Fibroblast of lung (primary cell): Measurements from ENCODE around the gene PAQR6. TPM values are rescaled to one million over a fixed set of nuclear protein-coding genes. Genes with fewer than 3 reads are reported as not detected.

ENCODE experiments used
- DNase-seq, 2 donors: peaks; one replicate each; pipeline versions ENCODE4 v3.0.0 to v3.0.0-alpha.2; 2010; ENCODE audit warnings: low read depth in 2 of 2
- H2AFZ ChIP-seq: 2 replicates; pipeline ENCODE4 v1.5.1; 2012; ENCODE audit warnings: low read length, control low read depth, inconsistent platforms
- H3K27ac ChIP-seq: 2 replicates; pipeline ENCODE4 v1.5.1; 2011; ENCODE audit warnings: low read length, control low read depth; ENCODE audit not compliant: insufficient read depth
- H3K27me3 ChIP-seq: 2 replicates; pipeline ENCODE4 v1.5.1; 2011; ENCODE audit warnings: mild to moderate bottlenecking, low read length; ENCODE audit not compliant: control insufficient read depth, insufficient read depth
- H3K36me3 ChIP-seq: 2 replicates; pipeline ENCODE4 v1.5.1; 2011; ENCODE audit warnings: low read length; ENCODE audit not compliant: control insufficient read depth, insufficient read depth
- H3K4me1 ChIP-seq: 2 replicates; pipeline ENCODE4 v1.5.1; 2011; ENCODE audit warnings: low read length; ENCODE audit not compliant: control insufficient read depth, insufficient read depth; ENCODE audit errors: extremely low read depth
- H3K4me2 ChIP-seq: 2 replicates; pipeline ENCODE4 v1.5.1; 2011; ENCODE audit warnings: low read length, control low read depth; ENCODE audit not compliant: insufficient read depth; ENCODE audit errors: extremely low read depth
- H3K4me3 ChIP-seq, 4 experiments: fragments of 200-600 bp in 1 of 4; sonication (generic) in 1 of 4; replicated peaks in 1 of 4; 2 replicates each; pipeline ENCODE4 v1.5.1; 2011 to 2016; ENCODE audit warnings: low read length in 4 of 4, low read depth in 3 of 4, mild to moderate bottlenecking in 3 of 4, control low read depth in 2 of 4, inconsistent platforms in 1 of 4, mixed read lengths in 1 of 4; ENCODE audit not compliant: insufficient read depth in 1 of 4; ENCODE audit errors: control extremely low read depth in 1 of 4
- H3K79me2 ChIP-seq: 2 replicates; pipeline ENCODE4 v1.5.1; 2012; ENCODE audit warnings: mild to moderate bottlenecking, low read length, inconsistent platforms; ENCODE audit not compliant: control insufficient read depth, insufficient read depth
- H3K9ac ChIP-seq: 2 replicates; pipeline ENCODE4 v1.5.1; 2011; ENCODE audit warnings: mild to moderate bottlenecking, low read length, control low read depth; ENCODE audit not compliant: insufficient read depth
- H3K9me3 ChIP-seq: 2 replicates; pipeline ENCODE4 v1.5.1; 2012; ENCODE audit warnings: low read depth, low read length; ENCODE audit not compliant: control insufficient read depth, insufficient read depth
- H4K20me1 ChIP-seq: 2 replicates; pipeline ENCODE4 v1.5.1; 2011; ENCODE audit warnings: low read length; ENCODE audit not compliant: control insufficient read depth, insufficient read depth; ENCODE audit errors: extremely low read depth
- CTCF ChIP-seq, 2 donors: IDR thresholded peaks in 1 of 2; conservative IDR thresholded peaks in 1 of 2; 1 replicate in 1 of 2; 2 replicates in 1 of 2; pipeline ENCODE4 v1.5.1; 2011 to 2012; ENCODE audit warnings: low read length in 2 of 2, control low read depth in 1 of 2, inconsistent platforms in 1 of 2, low read depth in 1 of 2, mild to moderate bottlenecking in 1 of 2
- EZH2 ChIP-seq: IDR thresholded peaks from 2 replicates; pipeline ENCODE4 v1.5.1; 2012; ENCODE audit warnings: low read length, control low read depth, mild to moderate bottlenecking; ENCODE audit errors: missing control alignments
- polyA plus RNA-seq, 2 donors: library from polyadenylated mRNA; depleted of rRNA in 1 of 2; stranded (reverse) in 1 of 2; unstranded in 1 of 2; fragments of >200 nt; gene quantifications; 2 replicates each; pipeline ENCODE4 v1.2.1, GENCODE V29; 2011 to 2012; ENCODE audit warnings: missing spikeins in 1 of 2
- total RNA-seq: library from RNA; depleted of rRNA; stranded (reverse); fragments of >200 nt; gene quantifications from 2 replicates; pipeline ENCODE4 v1.2.1, GENCODE V29; 2014

The PAQR6 gene
- total and polyA plus RNA-seq, 2 donors (not counting 1 experiment from before 2014, with no cell fraction given) = 0.17 to 0.33 TPM

- TF ChIP-seq CTCF (conservative IDR thresholded peaks at IDR 0.05 in 1 of 2, IDR thresholded peaks at IDR 0.05 in 1 of 2; ENCODE audit: low read depth in 1 of 2, low read length in 2 of 2) (no peak), EZH2 (no peak)
Measured at GRCh38 chr1:156195853-156196252, 52.0 kb downstream of the PAQR6 start.

GRCh38 chr1:156194300-156194652 lies 53.6 kb downstream of the PAQR6 start:
- H3K4me3 ChIP-seq = peak overlapping the region; percentile 85 to 99 (median 90)
- peak overlapping the region; percentile 87 for H3K27ac ChIP-seq
- H3K36me3 ChIP-seq = no peaks in the 10 kb centered on the region
- peak overlapping the region; percentile 100 for H3K4me2 ChIP-seq
- H4K20me1 ChIP-seq = no peaks in the 10 kb centered on the region
- peak overlapping the region; percentile 58 for H2AFZ ChIP-seq
- no peaks in the 10 kb centered on the region for H3K9me3 ChIP-seq
- no peaks in the 10 kb centered on the region for H3K27me3 ChIP-seq
- H3K79me2 ChIP-seq = peaks cover 46% of the 10 kb centered on the region
- no peak for DNase-seq
- no peak for TF ChIP-seq CTCF (conservative IDR thresholded peaks at IDR 0.05 in 1 of 2, IDR thresholded peaks at IDR 0.05 in 1 of 2; ENCODE audit: low read depth in 1 of 2, low read length in 2 of 2)
- TF ChIP-seq EZH2 = no peak
- H3K4me1 ChIP-seq = peaks cover 5% of the 10 kb centered on the region
- peak overlapping the region; percentile 72 for H3K9ac ChIP-seq

More at GRCh38 chr1:156195853-156196252, 52.0 kb downstream of the PAQR6 start:
- H3K36me3 ChIP-seq = peaks cover 4% of the 10 kb centered on the region
- H3K4me2 ChIP-seq = no peak overlapping the region
- H3K79me2 ChIP-seq = peaks cover 50% of the 10 kb centered on the region
- no peak overlapping the region for H3K27ac ChIP-seq
- H3K9me3 ChIP-seq = no peaks in the 10 kb centered on the region
- H3K27me3 ChIP-seq = no peaks in the 10 kb centered on the region
- no peaks in the 10 kb centered on the region for H4K20me1 ChIP-seq
- H3K9ac ChIP-seq = no peak overlapping the region
- no peak overlapping the region for H3K4me3 ChIP-seq
- peaks cover 5% of the 10 kb centered on the region for H3K4me1 ChIP-seq
- no peak for DNase-seq
- H2AFZ ChIP-seq = no peak overlapping the region

DNA sequence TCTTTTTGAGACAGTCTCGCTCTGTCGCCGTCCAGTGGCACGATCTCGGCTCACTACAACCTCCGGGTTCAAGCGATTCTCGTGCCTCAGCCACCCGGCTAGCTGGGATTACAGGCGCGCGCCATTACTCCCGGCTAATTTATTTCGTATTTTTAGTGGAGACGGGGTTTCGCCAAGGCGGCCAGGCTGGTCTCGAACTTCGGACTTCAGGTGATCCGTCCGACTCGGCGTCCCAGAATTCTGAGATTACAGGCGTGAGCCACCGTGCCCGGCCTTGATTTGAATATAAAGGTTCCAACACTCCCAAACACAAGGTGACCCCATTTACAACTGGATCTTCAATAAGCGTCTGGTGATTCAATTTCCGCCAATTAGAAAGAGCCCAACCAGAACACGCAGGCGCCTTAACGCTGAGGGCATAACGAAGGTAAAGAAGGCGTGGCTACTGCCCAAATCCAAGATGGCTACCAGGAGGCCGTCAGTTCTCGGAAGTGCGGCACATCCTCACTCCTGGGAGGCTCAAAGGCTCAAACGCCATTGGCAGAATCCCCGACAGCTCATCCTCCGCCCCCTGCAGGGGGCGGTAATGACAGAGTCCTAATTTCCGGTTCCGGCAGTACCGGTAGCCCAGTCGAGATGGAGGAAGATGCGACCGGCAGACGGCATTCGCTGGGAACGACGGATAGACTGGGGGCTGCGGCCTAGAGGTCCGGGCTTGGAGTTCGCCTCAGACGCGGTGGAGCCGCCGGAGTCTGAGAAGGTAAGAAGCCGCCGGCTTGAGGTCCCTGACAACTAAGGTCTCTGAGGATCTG lies 54.2 kb downstream of the PAQR6 start, which contains the start of gene SLC25A44:
SLC25A44 (plus strand) TSS at position 617 of the 812 bp plus-strand sequence. CDS start 5,744 bp downstream, outside the sequence.
- Histone ChIP-seq H3K27me3 (no peaks in the 10 kb centered on the region), H3K79me2 (peaks cover 41% of the 10 kb centered on the region), H3K36me3 (no peaks in the 10 kb centered on the region), H3K4me1 (peaks cover 5% of the 10 kb centered on the region), H3K4me2 (peak within 1 kb of the TSS; percentile 100), H2AFZ (peak within 1 kb of the TSS; percentile 58), H3K4me3 (peak within 1 kb of the TSS; percentile 85 to 99 (median 90)), H3K9me3 (no peaks in the 10 kb centered on the region), H3K9ac (peak within 1 kb of the TSS; percentile 72), H4K20me1 (no peaks in the 10 kb centered on the region), H3K27ac (peak within 1 kb of the TSS; percentile 87)
- TF ChIP-seq CTCF (conservative IDR thresholded peaks at IDR 0.05 in 1 of 2, IDR thresholded peaks at IDR 0.05 in 1 of 2; ENCODE audit: low read depth in 1 of 2, low read length in 2 of 2) (peak; percentile 45 to 57), EZH2 (no peak)
- peak; percentile 98 to 99 for DNase-seq
